IMR-90 (cell line): ENCODE results near the gene HMX2. TPM values are rescaled to one million over a fixed set of nuclear protein-coding genes. Genes with fewer than 3 reads are reported as not detected.

Experiments used
- ATAC-seq: fragments of 200-7000 bp; cut with Tn5 transposase; 2 replicates; pipeline ENCODE4 v1.9.1; 2020; ENCODE audit warnings: low read depth, mild to moderate bottlenecking, moderate library complexity
- BruUV-seq: library from RNA; stranded (reverse); fragments of 400-500 nt; replicated peaks from 2 replicates; lab custom pipeline; 2021; lab: Mats Ljungman, UMichigan
- CTCF ChIA-PET: fragments of 300-600 bp; formaldehyde crosslinking; extraction: SDS; loops from one replicate; lab custom pipeline; 2021; ENCODE audit warnings: antibody characterized with exemption; lab: Yijun Ruan, JAX
- POLR2A ChIA-PET: fragments of 300-600 bp; sonication (Branson Sonifier 250); formaldehyde crosslinking; loops from one replicate; lab custom pipeline; 2022; ENCODE audit warnings: antibody characterized with exemption; ENCODE audit not compliant: unreplicated experiment; lab: Charles Lee
- DNase-seq: peaks from one replicate; pipeline ENCODE4 v3.0.0; 2013
- H2AFZ ChIP-seq: replicated peaks from 2 replicates; pipeline ENCODE3; 2013; ENCODE audit warnings: low read length, mild to moderate bottlenecking; ENCODE audit not compliant: poor library complexity
- H2AK5ac ChIP-seq: 2 replicates; pipeline ENCODE4 v1.6.1; 2013; ENCODE audit warnings: low read depth, low read length, inconsistent platforms
- H2AK9ac ChIP-seq: replicated peaks from 2 replicates; pipeline ENCODE3; 2013; ENCODE audit warnings: mild to moderate bottlenecking, low read depth, low read length, moderate library complexity; ENCODE audit not compliant: poor library complexity
- H2BK120ac ChIP-seq: 2 replicates; pipeline ENCODE4 v1.6.1; 2013; ENCODE audit warnings: low read depth, low read length, inconsistent platforms
- H2BK15ac ChIP-seq: 3 replicates; pipeline ENCODE4 v1.6.1; 2013; ENCODE audit warnings: low read depth, low read length, inconsistent platforms
- H2BK20ac ChIP-seq: 2 replicates; pipeline ENCODE4 v1.6.1; 2013; ENCODE audit warnings: low read depth, mild to moderate bottlenecking, inconsistent platforms, low read length, moderate library complexity
- H2BK5ac ChIP-seq: 2 replicates; pipeline ENCODE4 v1.6.1; 2013; ENCODE audit warnings: mild to moderate bottlenecking, low read depth, low read length, inconsistent platforms; ENCODE audit not compliant: poor library complexity, severe bottlenecking
- H3K14ac ChIP-seq: replicated peaks from 2 replicates; pipeline ENCODE4 v1.6.1; 2013; ENCODE audit warnings: low read depth, low read length, inconsistent platforms
- H3K18ac ChIP-seq: 2 replicates; pipeline ENCODE4 v1.6.1; 2013; ENCODE audit warnings: low read depth, low read length, control low read depth
- H3K23ac ChIP-seq: 2 replicates; pipeline ENCODE4 v1.6.1; 2013; ENCODE audit warnings: low read depth, low read length, inconsistent platforms
- H3K27ac ChIP-seq: 2 replicates; pipeline ENCODE4 v1.5.1; 2013; ENCODE audit warnings: mild to moderate bottlenecking, control low read depth, low read length; ENCODE audit not compliant: insufficient read depth
- H3K27me3 ChIP-seq: 2 replicates; pipeline ENCODE4 v1.6.1; 2013; ENCODE audit warnings: low read length; ENCODE audit not compliant: control insufficient read depth, insufficient read depth
- H3K36me3 ChIP-seq: 2 replicates; pipeline ENCODE4 v1.6.1; 2013; ENCODE audit warnings: low read length, mixed read lengths; ENCODE audit not compliant: control insufficient read depth, insufficient read depth
- H3K4ac ChIP-seq: 2 replicates; pipeline ENCODE4 v1.6.1; 2013; ENCODE audit warnings: low read depth, low read length, inconsistent platforms
- H3K4me1 ChIP-seq: 2 replicates; pipeline ENCODE4 v1.6.1; 2013; ENCODE audit warnings: low read length, mixed read lengths; ENCODE audit not compliant: control insufficient read depth, insufficient read depth
- H3K4me2 ChIP-seq: 2 replicates; pipeline ENCODE4 v1.6.1; 2013; ENCODE audit warnings: low read depth, mild to moderate bottlenecking, control low read depth, low read length, moderate library complexity
- H3K4me3 ChIP-seq: 2 replicates; pipeline ENCODE4 v1.5.1; 2013; ENCODE audit warnings: low read depth, mild to moderate bottlenecking, control low read depth, low read length, moderate library complexity; ENCODE audit not compliant: insufficient read depth
- H3K56ac ChIP-seq: 2 replicates; pipeline ENCODE4 v1.6.1; 2013; ENCODE audit warnings: low read length, inconsistent platforms; ENCODE audit not compliant: insufficient read depth; ENCODE audit errors: extremely low read depth
- H3K79me1 ChIP-seq, 2 experiments: 2 replicates each; pipeline ENCODE4 v1.6.1; 2013; ENCODE audit warnings: low read length in 2 of 2, inconsistent platforms in 1 of 2, low read depth in 1 of 2
- H3K9ac ChIP-seq: 2 replicates; pipeline ENCODE4 v1.6.1; 2013; ENCODE audit warnings: low read depth, low read length, control low read depth
- H3K9me1 ChIP-seq: 2 replicates; pipeline ENCODE4 v1.6.1; 2013; ENCODE audit warnings: low read length, inconsistent platforms; ENCODE audit not compliant: insufficient read depth
- H3K9me3 ChIP-seq: 2 replicates; pipeline ENCODE4 v1.6.1; 2013; ENCODE audit warnings: low read length; ENCODE audit not compliant: control insufficient read depth, insufficient read depth
- H4K20me1 ChIP-seq: 2 replicates; pipeline ENCODE4 v1.6.1; 2013; ENCODE audit warnings: low read length, inconsistent platforms; ENCODE audit not compliant: insufficient read depth
- H4K5ac ChIP-seq: 2 replicates; pipeline ENCODE4 v1.6.1; 2013; ENCODE audit warnings: mild to moderate bottlenecking, low read depth, low read length, control low read depth
- H4K8ac ChIP-seq, 2 experiments: 2 replicates each; pipeline ENCODE4 v1.6.1; 2013; ENCODE audit warnings: low read depth in 2 of 2, low read length in 2 of 2, control low read depth in 1 of 2, inconsistent platforms in 1 of 2
- H4K91ac ChIP-seq: 2 replicates; pipeline ENCODE4 v1.6.1; 2013; ENCODE audit warnings: low read depth, low read length, inconsistent platforms; ENCODE audit not compliant: insufficient read depth
- BHLHE40 ChIP-seq: fragments of 150-350 bp; IDR thresholded peaks from 2 replicates; pipeline ENCODE4 v1.6.1; 2016; ENCODE audit warnings: mild to moderate bottlenecking, low read depth, low read length
- CEBPB ChIP-seq: IDR thresholded peaks from 2 replicates; pipeline ENCODE4 v1.6.1; 2012; ENCODE audit warnings: low read depth, low read length, improper control_type of control experiment
- CHD1 ChIP-seq: IDR thresholded peaks from 2 replicates; pipeline ENCODE4 v1.6.1; 2012; ENCODE audit warnings: low read depth, low read length, improper control_type of control experiment
- FOS ChIP-seq: fragments of 150-350 bp; IDR thresholded peaks from 2 replicates; pipeline ENCODE4 v1.6.1; 2016; ENCODE audit warnings: low read depth, low read length
- MAFK ChIP-seq: IDR thresholded peaks from 2 replicates; pipeline ENCODE4 v1.6.1; 2012; ENCODE audit warnings: low read depth, low read length, improper control_type of control experiment
- MAZ ChIP-seq: IDR thresholded peaks from 2 replicates; pipeline ENCODE4 v1.6.1; 2012; ENCODE audit warnings: low read depth, mild to moderate bottlenecking, low read length, improper control_type of control experiment, moderate library complexity, borderline replicate concordance
- MXI1 ChIP-seq: IDR thresholded peaks from 2 replicates; pipeline ENCODE4 v1.6.1; 2012; ENCODE audit warnings: low read depth, mild to moderate bottlenecking, low read length, moderate library complexity, borderline replicate concordance
- NFE2L2 ChIP-seq: fragments of 150-350 bp; IDR thresholded peaks from 2 replicates; pipeline ENCODE4 v1.6.1; 2016; ENCODE audit warnings: low read depth, mild to moderate bottlenecking, low read length
- POLR2A ChIP-seq: IDR thresholded peaks from 2 replicates; pipeline ENCODE4 v1.6.1; 2012; ENCODE audit warnings: mild to moderate bottlenecking, low read depth, low read length
- RAD21 ChIP-seq: IDR thresholded peaks from 2 replicates; pipeline ENCODE4 v1.6.1; 2012; ENCODE audit warnings: low read length, improper control_type of control experiment
- RCOR1 ChIP-seq: IDR thresholded peaks from 2 replicates; pipeline ENCODE4 v1.6.1; 2012; ENCODE audit warnings: mild to moderate bottlenecking, low read length, improper control_type of control experiment; ENCODE audit not compliant: insufficient replicate concordance
- RFX5 ChIP-seq: IDR thresholded peaks from 2 replicates; pipeline ENCODE4 v1.8.0; 2012; ENCODE audit warnings: low read depth, mild to moderate bottlenecking, low read length, moderate library complexity
- SMC3 ChIP-seq: fragments of 150-350 bp; IDR thresholded peaks from 2 replicates; pipeline ENCODE4 v1.6.1; 2016; ENCODE audit warnings: low read depth, mild to moderate bottlenecking, antibody characterized with exemption, low read length, moderate library complexity
- WGBS, 2 experiments: methylation state at CpG; one replicate each; pipeline versions ENCODE4 v1.1.5 to v1.1.7; 2013; ENCODE audit warnings: missing lambda C conversion rate in 2 of 2; ENCODE audit not compliant: insufficient read length in 1 of 2; ENCODE audit errors: extremely low coverage in 2 of 2; 5-methylcytosine and 5-hydroxymethylcytosine counted together
- dilution Hi-C: fragments of 300-500 bp; cut with HindIII; formaldehyde crosslinking; loops from one replicate; pipeline ENCODE4 v1.14.3; 2018; ENCODE audit warnings: low sequenced_read_pairs; ENCODE audit not compliant: unreplicated experiment
- in situ Hi-C: fragments of 300-500 bp; cut with MboI; formaldehyde crosslinking; loops from 3 replicates; pipeline ENCODE4 v1.14.3; 2019; ENCODE audit warnings: low sequenced_read_pairs, inconsistent platforms, mixed read lengths
- intact Hi-C: fragments of 100-400 bp; cut with micrococcal nuclease; formaldehyde crosslinking; loops from 2 replicates; pipeline ENCODE4 v1.10.0; 2022
- polyA plus RNA-seq, 3 experiments: library from polyadenylated mRNA; depleted of rRNA; stranded (reverse); fragments of >200 nt; gene quantifications; 2 replicates each; pipeline ENCODE4 v1.2.3, GENCODE V29; 2012; ENCODE audit warnings: low replicate concordance in 1 of 3
- total RNA-seq: library from RNA; depleted of rRNA; stranded (reverse); fragments of >200 nt; gene quantifications from 2 replicates; pipeline ENCODE4 v1.2.3, GENCODE V29; 2012
- TF ChIP-seq, protein P1 (sequence below): conservative IDR thresholded peaks from 2 replicates; pipeline ENCODE4 v1.5.1; 2012; ENCODE audit warnings: mild to moderate bottlenecking, low read depth, low read length, improper control_type of control experiment
- TF ChIP-seq, protein P2 (sequence below): fragments of 150-350 bp; IDR thresholded peaks from 2 replicates; pipeline ENCODE4 v1.6.1; 2017; ENCODE audit warnings: mild to moderate bottlenecking, antibody characterized with exemption, low read length, low read depth
- TF ChIP-seq, protein P3 (sequence below): fragments of 150-350 bp; IDR thresholded peaks from 2 replicates; pipeline ENCODE4 v1.6.1; 2016; ENCODE audit warnings: low read depth, mild to moderate bottlenecking, low read length, moderate library complexity, borderline replicate concordance

HMX2 gene
- total and polyA plus RNA-seq, 2 of the 4 experiments (the other 2 are of a cell fraction), result not detected

DNA sequence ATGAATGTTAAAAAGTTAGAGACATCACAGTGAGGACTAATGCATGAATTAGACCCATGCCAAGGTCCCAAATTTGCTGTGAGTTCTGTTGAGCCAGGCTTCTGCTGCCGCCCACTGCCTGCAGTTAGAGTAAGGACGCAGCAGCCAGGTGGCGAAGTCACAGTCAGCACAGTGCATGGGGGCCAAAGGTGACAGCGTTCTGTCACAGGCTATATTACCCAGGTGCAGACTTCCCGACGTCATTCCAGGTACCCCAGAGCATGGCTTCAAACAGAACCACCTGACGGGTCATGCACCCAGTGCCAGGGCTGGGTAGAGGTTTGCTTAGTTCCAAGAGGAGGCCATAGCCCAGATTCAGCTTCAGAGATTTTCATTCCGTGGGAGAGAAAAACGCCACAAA is 46.1 kb upstream of the HMX2 start:
- no peak overlapping the region for H3K4ac ChIP-seq
- H3K36me3 ChIP-seq, result no peaks in the 10 kb centered on the region
- no TSS peak for BruUV-seq
- H2BK20ac ChIP-seq, result no peak overlapping the region
- no peak for DNase-seq
- no peak for ATAC-seq
- H4K5ac ChIP-seq, result no peak overlapping the region
- intact Hi-C loops, result no loop called here
- no peak for TF ChIP-seq NFE2L2
- TF ChIP-seq MXI1, result no peak
- TF ChIP-seq RAD21, result no peak
- TF ChIP-seq CEBPB, result no peak
- TF ChIP-seq MAFK, result no peak
- TF ChIP-seq SMC3, result no peak
- TF ChIP-seq POLR2A, result no peak
- TF ChIP-seq, protein P1, sequence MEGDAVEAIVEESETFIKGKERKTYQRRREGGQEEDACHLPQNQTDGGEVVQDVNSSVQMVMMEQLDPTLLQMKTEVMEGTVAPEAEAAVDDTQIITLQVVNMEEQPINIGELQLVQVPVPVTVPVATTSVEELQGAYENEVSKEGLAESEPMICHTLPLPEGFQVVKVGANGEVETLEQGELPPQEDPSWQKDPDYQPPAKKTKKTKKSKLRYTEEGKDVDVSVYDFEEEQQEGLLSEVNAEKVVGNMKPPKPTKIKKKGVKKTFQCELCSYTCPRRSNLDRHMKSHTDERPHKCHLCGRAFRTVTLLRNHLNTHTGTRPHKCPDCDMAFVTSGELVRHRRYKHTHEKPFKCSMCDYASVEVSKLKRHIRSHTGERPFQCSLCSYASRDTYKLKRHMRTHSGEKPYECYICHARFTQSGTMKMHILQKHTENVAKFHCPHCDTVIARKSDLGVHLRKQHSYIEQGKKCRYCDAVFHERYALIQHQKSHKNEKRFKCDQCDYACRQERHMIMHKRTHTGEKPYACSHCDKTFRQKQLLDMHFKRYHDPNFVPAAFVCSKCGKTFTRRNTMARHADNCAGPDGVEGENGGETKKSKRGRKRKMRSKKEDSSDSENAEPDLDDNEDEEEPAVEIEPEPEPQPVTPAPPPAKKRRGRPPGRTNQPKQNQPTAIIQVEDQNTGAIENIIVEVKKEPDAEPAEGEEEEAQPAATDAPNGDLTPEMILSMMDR, result no peak
- TF ChIP-seq RCOR1, result no peak
- TF ChIP-seq MAZ, result no peak
- TF ChIP-seq RFX5, result no peak
- no peak for TF ChIP-seq FOS
- TF ChIP-seq, protein P2, sequence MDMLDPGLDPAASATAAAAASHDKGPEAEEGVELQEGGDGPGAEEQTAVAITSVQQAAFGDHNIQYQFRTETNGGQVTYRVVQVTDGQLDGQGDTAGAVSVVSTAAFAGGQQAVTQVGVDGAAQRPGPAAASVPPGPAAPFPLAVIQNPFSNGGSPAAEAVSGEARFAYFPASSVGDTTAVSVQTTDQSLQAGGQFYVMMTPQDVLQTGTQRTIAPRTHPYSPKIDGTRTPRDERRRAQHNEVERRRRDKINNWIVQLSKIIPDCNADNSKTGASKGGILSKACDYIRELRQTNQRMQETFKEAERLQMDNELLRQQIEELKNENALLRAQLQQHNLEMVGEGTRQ, result no peak
- TF ChIP-seq BHLHE40, result no peak
- TF ChIP-seq, protein P3, sequence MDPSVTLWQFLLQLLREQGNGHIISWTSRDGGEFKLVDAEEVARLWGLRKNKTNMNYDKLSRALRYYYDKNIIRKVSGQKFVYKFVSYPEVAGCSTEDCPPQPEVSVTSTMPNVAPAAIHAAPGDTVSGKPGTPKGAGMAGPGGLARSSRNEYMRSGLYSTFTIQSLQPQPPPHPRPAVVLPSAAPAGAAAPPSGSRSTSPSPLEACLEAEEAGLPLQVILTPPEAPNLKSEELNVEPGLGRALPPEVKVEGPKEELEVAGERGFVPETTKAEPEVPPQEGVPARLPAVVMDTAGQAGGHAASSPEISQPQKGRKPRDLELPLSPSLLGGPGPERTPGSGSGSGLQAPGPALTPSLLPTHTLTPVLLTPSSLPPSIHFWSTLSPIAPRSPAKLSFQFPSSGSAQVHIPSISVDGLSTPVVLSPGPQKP, result no peak
- TF ChIP-seq CHD1, result no peak
- H3K56ac ChIP-seq, result no peak overlapping the region
- ChIA-PET POLR2A (no interaction called here), CTCF (no interaction called here)
- H3K9ac ChIP-seq, result no peak overlapping the region
- in situ Hi-C loops, result no loop called here
- H3K9me3 ChIP-seq, result peaks cover 2% of the 10 kb centered on the region; the same call in 1 of the 2 replicates
- H4K20me1 ChIP-seq, result no peaks in the 10 kb centered on the region
- H4K8ac ChIP-seq, result no peak overlapping the region
- no peak overlapping the region for H3K27ac ChIP-seq
- peak overlapping the region; percentile 10 for H2AFZ ChIP-seq
- no peak overlapping the region for H2BK120ac ChIP-seq
- H2BK15ac ChIP-seq, result no peak overlapping the region
- WGBS, 2 experiments, result 43% methylated on average over 7 of the region's 9 CpGs; no CpG with 5 or more reads in 1 of the 2 experiments
- H3K4me2 ChIP-seq, result no peak overlapping the region
- no peak overlapping the region for H3K18ac ChIP-seq
- H3K4me1 ChIP-seq, result no peaks in the 10 kb centered on the region
- H3K79me1 ChIP-seq, result no peaks in the 10 kb centered on the region
- no peak overlapping the region for H4K91ac ChIP-seq
- no peak overlapping the region for H3K4me3 ChIP-seq
- no peak overlapping the region for H3K23ac ChIP-seq
- no peak overlapping the region for H2BK5ac ChIP-seq
- no peaks in the 10 kb centered on the region for H3K27me3 ChIP-seq
- dilution Hi-C loops, result no loop called here
- no peaks in the 10 kb centered on the region for H3K9me1 ChIP-seq
- no peak overlapping the region for H3K14ac ChIP-seq
- H2AK5ac ChIP-seq, result no peak overlapping the region
- no peak overlapping the region for H2AK9ac ChIP-seq
